ENCODE measurements around the gene SERTAD2. TPM values are rescaled to one million over a fixed set of nuclear protein-coding genes. Genes with fewer than 3 reads are reported as not detected.
A peak's percentile ranks its signal among the peaks of the same experiment; 100 is the strongest.

Gene SERTAD2
- total RNA-seq, 1 donor from 2014 or later, result 21.9 TPM

DNA sequence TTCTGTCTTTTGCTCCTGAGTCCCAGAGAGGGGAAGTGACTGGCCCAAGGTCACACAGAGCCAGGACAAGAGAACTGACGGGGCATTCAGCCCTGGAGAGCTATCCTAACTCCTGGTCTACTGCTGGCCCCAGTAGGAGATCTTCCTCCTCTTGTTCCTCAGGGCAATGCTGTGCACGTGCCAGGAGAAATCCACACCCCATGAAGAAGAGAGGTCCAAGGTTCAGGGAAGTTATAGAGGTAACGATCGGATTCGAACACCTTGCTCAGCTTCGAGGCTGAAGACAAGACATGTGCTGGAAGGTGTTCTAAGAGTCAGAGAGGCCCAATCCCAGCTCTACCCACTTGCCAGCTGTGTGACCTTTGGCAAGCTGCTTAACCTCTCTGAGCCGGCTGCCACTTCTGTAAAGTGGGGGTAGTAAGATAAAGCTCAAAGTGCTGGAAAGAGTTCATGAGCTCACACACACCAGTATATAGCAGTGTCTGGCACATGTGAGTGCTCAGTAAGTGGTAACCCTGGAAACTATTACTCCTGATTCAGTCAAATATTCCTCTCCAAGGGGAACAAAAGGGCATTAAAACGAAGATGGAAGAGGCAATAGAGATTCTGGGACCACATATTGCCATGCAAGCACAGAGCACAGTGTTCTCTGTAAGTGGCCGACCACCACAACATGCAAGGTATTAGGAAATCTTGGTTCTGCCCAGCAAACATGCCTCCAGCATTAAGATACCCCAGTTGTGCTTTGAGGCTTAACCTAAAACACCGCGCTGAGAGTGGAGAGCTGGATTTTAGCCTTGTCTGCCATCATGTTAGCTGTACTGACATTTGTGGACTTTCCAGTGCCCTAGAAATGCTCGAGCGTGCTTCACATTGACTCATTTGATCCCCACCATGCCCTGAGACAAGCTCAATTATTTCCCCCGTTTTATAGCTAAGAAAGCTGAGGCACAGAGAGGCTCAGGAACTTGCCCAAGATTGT lies 25.6 kb downstream of the SERTAD2 start:
- ATAC-seq, result no peak

DNA sequence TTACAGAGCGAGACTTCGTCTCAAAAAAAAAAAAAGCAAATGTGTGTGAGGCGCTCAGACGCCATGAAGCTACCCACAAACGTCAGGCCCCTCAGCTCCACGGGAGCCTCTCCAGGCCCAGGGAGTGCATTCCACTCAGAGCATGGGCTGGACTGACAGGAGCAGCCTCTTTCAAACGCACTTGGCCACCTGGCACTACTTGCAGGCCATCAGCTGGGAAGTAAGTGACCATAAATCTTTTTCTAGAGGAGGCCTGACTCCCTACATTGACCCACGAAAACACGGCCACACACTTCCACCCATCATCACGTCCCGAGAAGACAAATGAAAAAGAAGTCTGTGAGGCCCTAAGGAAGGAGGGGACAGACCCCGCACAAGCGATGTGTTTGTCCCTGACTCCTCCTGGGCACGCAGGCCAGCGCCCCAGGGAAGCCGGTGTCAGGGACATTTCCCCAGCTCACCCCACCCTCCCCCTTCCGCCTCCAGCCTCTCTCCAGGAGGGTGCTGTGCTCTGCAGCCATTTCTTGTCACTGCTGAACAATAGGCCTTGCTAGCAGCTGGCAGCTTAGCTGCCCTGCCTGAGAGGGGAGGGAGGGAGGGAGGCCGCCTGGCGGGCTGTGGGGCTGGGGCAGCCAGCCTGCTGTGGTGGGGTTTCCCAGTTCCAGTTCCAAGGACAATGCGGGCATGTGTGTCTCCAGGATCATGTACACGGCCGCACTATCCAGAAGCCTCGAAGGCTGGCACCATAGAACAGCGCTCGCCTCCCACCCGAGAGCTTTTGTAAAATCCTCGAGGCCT lies 26.6 kb downstream of the SERTAD2 start:
- no peak for ATAC-seq

DNA sequence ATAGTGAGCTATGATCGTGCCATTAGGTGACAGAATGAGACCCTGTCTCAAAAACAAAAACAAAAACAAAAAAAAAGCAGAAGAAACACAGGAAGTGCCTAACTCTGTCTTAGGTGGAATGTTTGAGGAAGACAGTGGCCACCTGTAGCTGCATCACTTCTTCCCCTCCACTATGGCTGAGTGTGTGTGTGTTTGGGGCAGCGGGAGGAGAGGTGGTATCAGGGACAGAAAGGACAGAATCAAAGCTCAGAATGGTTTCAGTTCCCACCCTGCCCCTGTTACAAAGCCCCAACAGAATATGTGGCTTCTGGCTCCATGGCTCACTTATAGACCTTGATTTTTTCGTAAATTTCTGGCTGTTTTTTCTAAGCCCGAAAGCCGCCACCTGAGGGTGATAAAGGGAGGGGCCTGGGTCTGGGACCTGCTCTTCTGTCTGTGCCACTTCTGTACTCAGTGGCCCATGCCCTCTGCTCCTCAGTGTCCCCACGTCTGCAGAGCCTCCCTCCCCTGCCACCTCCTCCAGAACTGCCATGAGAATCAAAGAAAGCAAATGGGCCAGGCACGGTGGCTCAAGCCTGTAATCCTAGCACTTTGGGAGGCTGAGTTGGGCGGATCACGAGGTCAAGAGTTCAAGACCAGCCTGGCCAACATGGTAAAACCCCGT lies 27.4 kb downstream of the SERTAD2 start:
- no peak for ATAC-seq

DNA sequence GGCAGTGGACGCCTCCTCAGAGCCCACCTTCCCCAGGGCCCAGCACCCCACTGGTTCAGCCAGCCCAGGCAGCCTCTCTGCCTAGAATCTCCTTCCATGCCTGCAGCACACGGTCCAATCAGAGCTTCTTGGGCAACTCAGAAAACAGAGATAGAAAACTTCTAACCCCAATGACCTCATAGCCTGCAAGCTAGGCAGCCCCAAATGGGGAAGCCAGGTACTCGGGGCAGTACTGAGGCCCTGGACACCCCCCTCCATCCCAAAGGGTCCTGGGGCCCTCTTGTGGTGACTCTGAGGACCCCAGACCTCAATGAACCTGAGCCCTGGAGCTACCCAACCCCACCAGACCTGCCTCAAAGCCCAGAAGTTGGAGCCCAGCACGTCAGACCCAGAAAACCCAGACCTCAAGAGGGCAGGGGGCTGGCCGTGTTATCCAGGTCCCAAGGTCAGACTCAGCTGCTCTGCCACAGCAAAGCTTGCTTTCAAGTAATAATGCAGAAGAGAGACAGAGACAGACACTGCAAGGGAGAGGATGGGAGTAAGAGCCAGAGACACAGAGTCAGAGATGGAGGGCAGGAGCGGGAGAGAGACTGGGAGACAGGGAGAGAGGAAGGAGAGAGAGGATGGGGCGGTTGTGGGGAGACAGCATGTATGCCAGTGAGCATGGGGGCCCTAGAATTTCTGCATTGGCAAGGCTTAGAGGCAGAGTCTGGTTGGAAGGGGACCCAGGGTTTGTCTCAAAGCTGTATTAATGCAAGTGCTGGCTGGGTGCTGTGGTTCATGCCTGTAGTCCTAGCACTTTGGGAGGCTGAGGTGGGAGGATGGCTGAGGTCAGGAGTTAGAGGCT lies 28.2 kb downstream of the SERTAD2 start:
- ATAC-seq, result no peak

DNA sequence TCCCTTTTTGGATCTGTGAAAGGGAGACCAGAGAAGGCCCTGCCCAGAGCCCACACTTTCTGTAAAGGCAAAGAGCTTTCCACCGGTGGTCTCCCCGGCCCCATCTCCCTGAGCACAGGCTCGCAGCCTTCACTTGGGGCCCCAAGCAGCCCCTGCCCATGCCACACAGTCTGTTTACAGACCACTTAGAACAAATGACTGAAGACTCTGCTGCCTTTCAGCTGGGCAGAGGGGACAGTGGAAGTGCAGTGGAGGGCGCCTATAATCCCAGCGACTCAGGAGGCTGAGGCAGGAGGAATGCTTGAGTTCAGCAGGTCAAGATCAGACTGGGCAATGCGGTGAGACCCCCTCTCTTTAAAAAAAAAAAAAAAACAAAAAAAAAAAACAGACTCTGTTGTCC lies 28.9 kb downstream of the SERTAD2 start:
- ATAC-seq, result no peak

DNA sequence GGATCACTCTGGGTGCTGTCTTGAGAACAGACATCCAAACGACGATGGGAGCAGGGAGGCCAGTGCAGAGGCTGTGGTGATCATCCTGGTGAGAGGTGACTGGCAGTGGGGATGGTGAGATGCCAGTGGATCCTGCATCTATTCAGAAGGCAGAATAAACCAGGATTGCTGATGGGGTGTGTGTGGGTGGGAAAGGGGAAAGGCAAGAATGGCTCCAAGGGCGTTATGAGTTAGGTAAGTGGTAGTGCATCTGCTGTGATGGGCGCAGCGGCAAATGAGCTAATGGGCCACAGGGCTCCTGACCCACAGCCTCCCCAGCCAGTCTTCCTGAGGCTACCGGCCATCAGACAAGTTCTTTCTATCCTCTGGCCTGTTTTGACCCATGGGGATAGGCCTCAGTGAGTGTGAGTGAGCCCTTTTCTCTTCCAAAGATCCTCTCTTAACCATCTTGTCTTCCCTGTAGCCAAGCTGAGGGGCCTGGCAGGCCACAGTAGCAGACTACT lies 29.6 kb downstream of the SERTAD2 start:
- ATAC-seq, result no peak

DNA sequence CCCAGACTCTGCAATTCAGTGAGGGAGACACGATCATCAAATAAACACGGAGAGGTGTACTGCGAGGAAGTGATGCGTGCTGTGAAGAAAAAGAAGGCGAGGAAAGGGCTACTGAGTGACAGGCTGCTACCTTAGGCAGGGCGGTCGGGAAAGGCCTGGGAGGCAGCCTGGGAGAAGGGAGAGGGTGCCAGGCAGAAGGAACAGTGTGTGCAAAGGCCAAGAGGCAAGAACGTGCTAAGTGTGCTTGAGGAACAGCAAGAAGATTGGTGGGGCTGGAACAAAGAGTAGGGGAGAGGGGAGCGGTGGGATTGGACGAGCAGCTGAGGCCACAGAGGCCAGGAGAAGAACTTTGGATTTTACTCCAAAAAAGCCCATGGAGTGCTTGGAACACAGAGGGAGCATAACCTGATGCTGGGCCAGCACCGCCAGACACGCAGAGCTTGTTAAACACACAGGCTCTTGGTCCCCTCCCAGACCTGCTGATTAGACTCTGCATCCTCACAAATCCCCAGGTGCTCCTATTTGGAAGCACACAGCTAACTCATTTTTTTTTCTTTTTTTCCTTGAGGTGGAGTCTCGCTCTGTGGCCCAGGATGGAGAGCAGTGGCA lies 30.4 kb downstream of the SERTAD2 start:
- no peak for ATAC-seq

DNA sequence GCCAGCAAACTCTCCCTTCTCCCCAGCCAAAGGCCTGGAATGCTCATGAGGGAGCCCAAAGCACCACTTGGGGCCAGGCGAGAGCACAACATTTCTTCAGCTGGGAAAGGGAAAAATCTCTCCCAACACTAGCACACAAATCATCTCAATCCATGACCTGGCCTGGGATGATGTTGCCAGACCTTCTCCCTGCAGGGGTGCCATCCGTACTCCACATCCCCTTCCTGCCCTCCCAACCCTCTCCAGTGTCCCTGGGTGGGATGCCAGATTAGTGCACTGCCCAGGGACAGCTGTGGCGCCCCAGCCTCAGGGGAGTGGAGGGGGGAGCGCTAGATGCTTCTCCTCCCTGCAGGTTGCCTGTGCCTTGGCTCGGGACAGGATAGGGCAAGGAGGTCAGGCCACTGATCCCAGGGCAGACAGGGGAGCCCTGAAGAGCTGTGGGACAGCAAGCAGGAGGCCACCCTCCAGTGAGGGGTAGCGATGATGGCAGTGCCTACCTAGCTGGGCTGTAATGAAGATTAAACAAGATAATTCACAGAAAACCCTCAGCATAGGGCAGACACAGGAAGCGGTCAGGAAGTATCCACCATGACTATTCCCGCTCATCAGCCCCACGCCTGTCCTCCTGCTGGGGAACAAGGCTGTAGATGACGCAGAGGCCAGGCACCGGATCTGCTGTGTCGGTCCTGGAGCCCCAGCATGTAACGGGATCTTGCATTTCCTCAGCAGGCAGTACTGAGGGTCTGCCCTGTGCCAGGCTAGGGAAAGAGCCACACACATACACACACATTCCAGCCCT lies 31.1 kb downstream of the SERTAD2 start:
- no peak for ATAC-seq

DNA sequence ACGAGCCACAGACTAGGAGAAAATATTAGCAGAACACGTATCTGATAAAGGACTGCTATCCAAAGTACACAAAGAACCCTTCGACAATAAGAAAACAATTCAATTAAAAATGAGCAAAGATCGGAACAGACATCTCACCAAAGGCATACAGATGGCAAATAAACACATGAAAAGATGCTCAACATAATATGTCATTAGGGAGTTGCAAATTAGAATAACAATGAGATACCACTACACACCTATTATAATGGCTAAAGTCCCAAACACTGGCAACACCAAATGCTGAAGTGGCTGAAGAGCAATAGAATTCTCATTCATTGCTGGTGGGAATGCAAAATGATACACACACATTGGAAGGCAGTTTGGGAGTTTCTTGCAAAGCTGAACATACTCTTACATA lies 33.1 kb downstream of the SERTAD2 start:
- no peak for ATAC-seq

DNA sequence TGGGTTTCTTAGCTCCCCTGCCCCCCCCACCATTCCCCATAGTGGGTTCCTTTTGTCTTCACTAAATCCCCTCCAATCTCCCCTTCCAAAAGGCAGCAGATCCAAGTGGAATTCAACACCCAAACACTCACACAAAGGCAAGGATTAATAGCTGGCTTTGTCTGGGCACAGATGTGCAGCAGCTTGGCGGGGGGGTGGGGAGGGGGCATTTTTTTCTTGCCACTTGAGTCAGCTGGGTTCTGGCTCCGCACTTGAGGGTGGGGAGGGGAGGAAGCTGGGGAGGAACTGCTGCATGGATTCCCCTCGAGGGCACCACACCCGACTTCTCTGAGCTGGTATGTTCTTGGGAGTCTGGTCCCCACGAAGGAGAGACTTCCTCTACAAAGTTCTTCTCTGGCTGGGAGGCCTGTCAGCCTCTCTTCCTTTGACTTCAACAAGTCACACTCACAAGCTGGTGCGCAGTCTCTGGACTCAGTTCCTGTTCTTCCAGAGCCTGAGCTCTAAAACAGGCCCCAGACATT lies 36.0 kb downstream of the SERTAD2 start:
- peak; percentile 30 for ATAC-seq

DNA sequence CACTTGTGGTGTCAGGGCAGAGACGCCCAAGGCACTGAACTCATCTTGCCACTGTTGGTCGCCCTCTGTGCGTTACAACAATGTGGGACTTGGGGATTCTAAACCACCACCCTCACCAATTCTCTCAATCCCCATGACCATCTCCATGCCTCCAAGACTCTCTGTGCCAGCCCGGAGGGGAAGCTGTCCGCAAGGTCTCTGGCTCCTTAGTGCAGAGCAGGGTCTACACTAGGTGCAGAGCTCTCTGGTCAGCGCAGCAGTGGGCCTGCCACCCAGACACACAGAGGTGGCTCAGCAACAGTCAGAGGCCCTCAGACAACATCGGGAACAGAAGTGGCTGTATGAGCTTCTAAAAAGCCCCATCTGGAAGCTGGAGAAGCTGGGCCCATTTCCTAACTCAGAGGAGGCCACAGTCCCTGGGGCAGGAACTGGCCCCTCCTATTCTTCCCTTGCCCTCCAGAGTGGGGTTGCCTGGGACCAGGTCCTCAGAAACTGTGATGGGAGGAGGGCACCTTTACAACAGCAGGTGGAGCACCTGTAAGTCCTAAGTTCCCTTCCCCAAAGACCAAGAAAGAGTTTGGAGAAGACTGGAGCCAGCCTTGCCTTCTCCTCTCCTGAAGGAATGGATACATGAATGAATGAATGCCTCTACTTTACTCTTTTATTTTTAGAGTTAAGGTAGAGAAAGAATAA lies 37.7 kb downstream of the SERTAD2 start:
- no peak for ATAC-seq

DNA sequence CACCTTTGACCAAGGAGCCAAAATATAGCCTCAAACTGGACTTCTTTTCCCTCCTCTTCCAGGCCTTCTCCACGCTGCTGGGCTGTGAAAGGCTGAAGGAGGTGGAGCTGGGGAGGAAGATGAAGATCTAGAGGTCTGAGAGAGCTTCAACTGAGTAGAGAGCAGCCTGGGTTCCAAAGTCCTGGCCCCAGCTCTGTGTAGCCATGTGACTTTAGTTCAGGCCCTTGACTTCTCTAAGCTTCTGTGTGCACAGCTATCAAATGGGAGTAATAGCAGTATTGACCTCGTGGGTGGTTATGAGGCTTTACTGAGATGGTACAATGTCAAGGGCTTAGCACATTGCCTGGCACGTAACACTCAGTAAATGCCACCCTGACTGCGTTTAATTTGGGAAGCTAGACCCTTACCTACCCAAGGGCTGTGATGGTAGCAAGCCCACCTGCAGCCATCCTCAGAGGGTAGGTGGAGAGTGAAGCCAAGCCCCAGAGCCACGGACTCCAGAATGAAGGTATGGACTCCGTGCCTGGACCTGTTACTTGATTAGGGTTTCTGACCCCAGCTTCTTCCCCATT lies 38.4 kb downstream of the SERTAD2 start:
- no peak for ATAC-seq

DNA sequence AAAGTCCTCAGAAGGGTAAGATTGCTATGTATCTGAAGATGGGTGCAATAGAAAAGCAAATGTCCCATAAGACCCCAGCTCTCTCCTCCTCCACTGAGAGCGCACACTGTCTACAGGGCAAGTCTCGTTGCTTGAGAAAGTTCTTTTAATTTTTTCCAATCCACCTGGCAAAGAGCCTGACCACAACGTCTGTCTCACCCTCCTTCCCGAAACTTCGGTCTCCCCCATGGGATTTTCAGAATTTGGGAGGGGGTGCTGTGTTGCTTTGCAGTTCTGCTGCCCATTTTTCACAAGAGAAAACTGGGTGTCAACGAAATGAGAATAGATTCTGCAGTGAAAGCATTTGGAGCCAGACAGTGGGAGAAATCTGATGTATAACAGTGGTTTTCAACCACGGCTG lies 40.4 kb downstream of the SERTAD2 start:
- no peak for ATAC-seq

DNA sequence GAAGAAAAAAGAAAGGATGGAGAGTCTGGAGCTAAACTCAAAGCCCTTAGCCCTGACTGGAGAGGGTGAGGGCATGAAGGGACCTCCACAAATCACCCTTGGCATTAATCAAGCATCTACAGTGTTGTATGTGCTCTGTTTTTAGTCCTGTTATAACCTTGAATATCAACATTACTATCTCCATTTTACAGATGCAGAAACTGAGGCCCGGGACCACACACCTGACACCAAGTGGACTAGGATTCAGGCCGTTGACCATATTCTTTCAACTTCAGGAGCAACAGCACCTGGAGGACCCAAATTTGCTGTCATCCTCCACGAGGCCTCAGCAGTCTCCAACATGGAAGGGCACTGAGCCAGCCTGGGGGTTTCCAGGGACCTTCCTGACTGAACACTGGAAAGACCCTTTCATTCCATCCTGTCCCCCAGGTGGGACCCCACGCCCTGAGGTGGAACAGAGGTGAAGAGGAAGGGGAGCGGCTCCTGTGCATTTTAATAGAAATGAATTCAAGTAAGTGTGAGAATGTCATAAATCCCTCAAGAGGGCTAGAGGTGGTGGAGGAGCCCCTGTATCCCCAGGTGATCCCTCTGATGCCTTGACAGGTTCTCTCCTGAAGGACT lies 41.0 kb downstream of the SERTAD2 start:
- ATAC-seq, result no peak

DNA sequence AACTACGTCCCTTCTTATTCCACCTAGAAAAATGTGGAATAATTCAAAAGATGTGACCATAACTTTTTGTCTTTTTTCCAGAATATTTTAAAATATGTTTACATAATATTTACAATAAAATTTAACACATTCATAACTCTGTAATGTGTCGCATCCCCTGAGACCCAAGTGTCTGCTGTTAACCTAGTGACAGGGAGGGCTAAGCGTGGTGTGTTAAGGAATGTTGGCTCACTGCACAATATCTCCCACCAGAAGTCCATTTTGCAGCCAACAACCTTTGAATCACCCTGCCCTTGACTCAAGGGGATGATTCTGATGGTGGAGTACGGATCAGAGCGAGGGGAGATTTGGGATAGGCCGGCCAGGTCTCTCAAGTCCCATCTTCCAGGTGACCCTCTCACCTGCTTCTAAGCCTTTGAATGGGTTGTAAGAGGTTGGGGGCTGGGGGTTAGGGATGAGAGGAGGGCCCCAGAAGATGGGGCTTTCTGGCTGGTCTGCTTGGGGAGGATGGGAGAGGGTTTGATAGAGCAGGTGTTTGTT lies 43.3 kb downstream of the SERTAD2 start:
- no peak for ATAC-seq

DNA sequence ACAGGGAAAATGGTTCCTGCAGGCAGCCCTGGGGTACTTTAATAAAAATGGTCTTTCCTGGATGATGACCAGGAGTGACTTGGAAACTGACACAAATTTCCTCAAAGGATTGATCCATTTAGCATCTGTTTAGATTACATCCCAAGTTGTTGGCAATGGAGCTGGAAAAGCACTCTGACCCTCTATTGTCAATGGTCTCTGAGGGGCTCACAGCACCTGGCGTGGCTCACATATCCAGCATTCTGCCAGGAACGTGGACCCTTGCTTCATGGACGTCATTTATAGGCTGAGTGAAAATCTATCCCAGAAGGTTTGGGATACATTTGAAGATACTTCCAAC lies 43.8 kb downstream of the SERTAD2 start:
- no peak for ATAC-seq

DNA sequence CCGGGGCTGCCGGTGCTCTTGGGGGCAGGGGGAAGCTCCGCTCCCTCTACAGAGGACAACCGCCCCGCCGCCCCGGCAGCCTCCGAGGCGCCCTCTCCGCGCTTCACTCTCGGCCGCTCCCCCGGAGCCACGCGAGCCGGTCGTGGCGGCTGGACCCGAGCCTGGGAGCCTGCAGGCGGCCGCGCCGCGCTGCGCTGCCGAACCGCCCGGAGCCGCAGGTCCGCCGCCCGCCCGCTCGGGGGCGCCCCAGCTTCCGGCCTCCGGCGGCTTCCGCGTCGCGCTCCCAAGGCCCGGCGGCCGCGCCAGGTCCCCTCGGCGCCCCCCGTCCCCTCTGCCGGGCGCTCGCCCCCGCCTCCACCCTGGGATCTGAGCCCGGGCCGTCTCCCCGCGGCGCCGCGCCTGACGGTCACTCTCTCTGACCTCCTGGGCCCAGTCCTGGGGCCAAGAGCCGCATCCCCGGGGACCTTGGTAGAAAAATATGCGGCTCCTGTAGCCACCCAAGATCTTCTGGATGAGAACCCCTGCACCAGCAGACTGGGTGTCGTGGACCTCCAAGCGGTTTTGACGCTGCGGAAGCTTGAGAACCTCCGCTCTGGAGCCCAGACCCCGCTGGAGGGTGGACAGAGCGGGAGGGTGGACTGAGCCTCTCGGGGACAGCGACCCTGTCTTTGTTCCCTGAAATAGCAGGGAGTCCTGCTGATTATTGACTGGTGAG lies 44.3 kb downstream of the SERTAD2 start:
- peak; percentile 11 for ATAC-seq

DNA sequence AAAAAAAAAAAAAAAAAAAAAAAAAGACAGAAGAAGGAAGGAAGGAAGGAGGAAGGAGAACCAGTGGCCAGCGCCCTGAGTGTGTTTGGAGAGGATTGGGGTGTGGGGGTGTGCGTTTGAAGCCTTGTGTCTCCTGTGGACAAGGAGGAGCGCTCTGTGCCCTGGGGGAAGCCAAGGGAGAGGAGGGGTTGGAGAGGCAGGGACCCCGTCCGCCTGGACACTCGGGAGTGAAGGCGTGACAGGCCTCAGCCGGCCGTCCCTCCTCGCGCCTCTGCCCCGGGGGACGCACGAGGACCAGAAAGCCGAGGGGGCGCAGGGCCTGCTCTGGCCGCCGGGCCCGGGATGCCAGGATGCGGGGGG lies 44.9 kb downstream of the SERTAD2 start:
- ATAC-seq, result no peak

Data from esophagus mucosa (tissue), 1 donor.